MM.1S (cell line): ENCODE measurements around the gene SH2D7.

ENCODE experiments used
- DNase-seq: peaks from one replicate; pipeline ENCODE4 v3.0.0-alpha.2; 2015
- H2AFZ ChIP-seq: fragments of 300-600 bp; sonication (generic); 2 replicates; pipeline ENCODE4 v1.6.0; 2016; ENCODE audit warnings: antibody characterized with exemption, low read length
- H3F3A ChIP-seq: fragments of 300-600 bp; sonication (generic); 2 replicates; pipeline ENCODE4 v1.6.1; 2016; ENCODE audit warnings: mild to moderate bottlenecking, antibody characterized with exemption, low read length, moderate library complexity, mixed read lengths; ENCODE audit not compliant: insufficient read depth
- H3K27ac ChIP-seq: fragments of 300-600 bp; sonication (generic); 2 replicates; pipeline ENCODE4 v1.5.1; 2016; ENCODE audit warnings: mild to moderate bottlenecking, low read length
- H3K27me3 ChIP-seq: fragments of 300-600 bp; sonication (generic); replicated peaks from 2 replicates; pipeline ENCODE4 v1.6.0; 2016; ENCODE audit warnings: low read length; ENCODE audit not compliant: insufficient read depth
- H3K36me3 ChIP-seq: fragments of 300-600 bp; sonication (generic); replicated peaks from 2 replicates; pipeline ENCODE4 v1.6.1; 2016; ENCODE audit warnings: mild to moderate bottlenecking, low read length, mixed read lengths; ENCODE audit not compliant: insufficient read depth
- H3K4me1 ChIP-seq: fragments of 300-600 bp; sonication (generic); 2 replicates; pipeline ENCODE4 v1.6.1; 2016; ENCODE audit warnings: low read length, mixed read lengths
- H3K4me2 ChIP-seq: fragments of 300-600 bp; sonication (generic); 2 replicates; pipeline ENCODE4 v1.6.0; 2016; ENCODE audit warnings: low read depth, low read length
- H3K4me3 ChIP-seq: fragments of 300-600 bp; sonication (generic); 2 replicates; pipeline ENCODE4 v1.5.1; 2016; ENCODE audit warnings: low read length, mixed read lengths
- H3K79me2 ChIP-seq: fragments of 300-600 bp; sonication (generic); 2 replicates; pipeline ENCODE4 v1.6.1; 2016; ENCODE audit warnings: mixed run types, low read length, mixed read lengths
- H3K9ac ChIP-seq: fragments of 300-600 bp; sonication (generic); 2 replicates; pipeline ENCODE4 v1.6.1; 2016; ENCODE audit warnings: low read length, mixed read lengths
- H3K9me2 ChIP-seq: fragments of 300-600 bp; sonication (generic); replicated peaks from 2 replicates; pipeline ENCODE4 v1.6.1; 2016; ENCODE audit warnings: mild to moderate bottlenecking, low read length, mixed read lengths; ENCODE audit not compliant: insufficient read depth
- H3K9me3 ChIP-seq: fragments of 300-600 bp; sonication (generic); replicated peaks from 2 replicates; pipeline ENCODE4 v1.6.1; 2016; ENCODE audit warnings: mild to moderate bottlenecking, low read length, mixed read lengths; ENCODE audit not compliant: insufficient read depth
- H4K20me1 ChIP-seq: fragments of 300-600 bp; sonication (generic); 2 replicates; pipeline ENCODE4 v1.6.1; 2016; ENCODE audit warnings: mild to moderate bottlenecking, low read length, moderate library complexity, mixed read lengths; ENCODE audit not compliant: insufficient read depth
- CTCF ChIP-seq: fragments of 300-600 bp; sonication (generic); IDR thresholded peaks from 2 replicates; pipeline ENCODE4 v1.5.1; 2016; ENCODE audit warnings: antibody characterized with exemption, low read length, mixed read lengths
- EZH2 ChIP-seq: fragments of 300-600 bp; sonication (generic); optimal IDR thresholded peaks from 2 replicates; pipeline ENCODE3; 2017; ENCODE audit warnings: low read depth, mild to moderate bottlenecking, antibody characterized with exemption, low read length, mixed read lengths
- EZH2phosphoT487 ChIP-seq: fragments of 300-600 bp; sonication (generic); IDR thresholded peaks from 2 replicates; pipeline ENCODE4 v1.6.1; 2018; ENCODE audit warnings: antibody characterized with exemption, low read length

The SH2D7 gene

GRCh38 chr15:78056714-78057269 is 35.6 kb upstream of the SH2D7 start:
- no peaks in the 10 kb centered on the region for H3K9me2 ChIP-seq
- H3K9ac ChIP-seq, result no peak overlapping the region
- TF ChIP-seq CTCF (no peak), EZH2 (no peak), EZH2phosphoT487 (no peak)
- DNase-seq, result peak; percentile 67
- no peaks in the 10 kb centered on the region for H3K9me3 ChIP-seq
- H3F3A ChIP-seq, result peaks cover 23% of the 10 kb centered on the region
- no peaks in the 10 kb centered on the region for H4K20me1 ChIP-seq
- peaks cover 43% of the 10 kb centered on the region for H3K4me1 ChIP-seq
- 0 out of 2 replicates have a peak, but pooled peaks cover 3% of the 10 kb centered on the region for H3K36me3 ChIP-seq
- H3K79me2 ChIP-seq, result peaks cover 74% of the 10 kb centered on the region
- no peaks in the 10 kb centered on the region for H3K27me3 ChIP-seq
- H3K4me3 ChIP-seq, result no peak overlapping the region
- H3K4me2 ChIP-seq, result peak overlapping the region; percentile 21
- peak overlapping the region; percentile 58; the same call in 1 of the 2 replicates for H3K27ac ChIP-seq
- no peak overlapping the region for H2AFZ ChIP-seq

GRCh38 chr15:78057803-78058202 is 34.6 kb upstream of the SH2D7 start:
- Histone ChIP-seq H3K4me2 (no peak overlapping the region), H2AFZ (no peak overlapping the region), H3K9ac (no peak overlapping the region), H3K9me3 (no peaks in the 10 kb centered on the region), H3K27me3 (no peaks in the 10 kb centered on the region), H3F3A (peaks cover 33% of the 10 kb centered on the region), H3K9me2 (no peaks in the 10 kb centered on the region), H3K27ac (peak overlapping the region; percentile 58; the same call in 1 of the 2 replicates), H4K20me1 (no peaks in the 10 kb centered on the region), H3K4me3 (no peak overlapping the region), H3K79me2 (peaks cover 77% of the 10 kb centered on the region), H3K4me1 (peaks cover 37% of the 10 kb centered on the region), H3K36me3 (0 out of 2 replicates have a peak, but pooled peaks cover 3% of the 10 kb centered on the region)
- DNase-seq, result no peak
- TF ChIP-seq EZH2 (no peak), EZH2phosphoT487 (no peak), CTCF (no peak)

GRCh38 chr15:78058401-78058935 is 33.9 kb upstream of the SH2D7 start:
- Histone ChIP-seq H3K9me2 (no peaks in the 10 kb centered on the region), H3K4me1 (peaks cover 44% of the 10 kb centered on the region), H3K36me3 (0 out of 2 replicates have a peak, but pooled peaks cover 3% of the 10 kb centered on the region), H2AFZ (no peak overlapping the region), H3K4me2 (no peak overlapping the region), H3K27me3 (no peaks in the 10 kb centered on the region), H4K20me1 (no peaks in the 10 kb centered on the region), H3K79me2 (peaks cover 80% of the 10 kb centered on the region), H3F3A (peaks cover 33% of the 10 kb centered on the region), H3K9me3 (no peaks in the 10 kb centered on the region), H3K27ac (no peak overlapping the region), H3K4me3 (no peak overlapping the region), H3K9ac (no peak overlapping the region)
- no peak for TF ChIP-seq EZH2phosphoT487
- no peak for TF ChIP-seq CTCF
- no peak for TF ChIP-seq EZH2
- no peak for DNase-seq
